Left lung (tissue), 10 donors: Measurements from ENCODE around the gene SLC9A6. TPM values are rescaled to one million over a fixed set of nuclear protein-coding genes. Genes with fewer than 3 reads are reported as not detected.
"Not testable (repeated sequence)": the region's sequence is repeated elsewhere in the genome, so short reads cannot be mapped to it uniquely, and the experiment has no call there.

ENCODE experiments used
- ATAC-seq: fragments of 200-7000 bp; cut with Tn5 transposase; one replicate; pipeline ENCODE4 v1.9.1; 2020; ENCODE audit warnings: moderate library complexity
- DNase-seq, 4 donors: peaks; one replicate each; pipeline ENCODE4 v3.0.0-alpha.2; 2013 to 2020
- H3K27ac ChIP-seq, 2 donors: fragments of 200-600 bp; sonication (generic) in 1 of 2; one replicate each; pipeline versions ENCODE4 v1.5.0 to v1.8.0; 2020 to 2021
- H3K27me3 ChIP-seq, 2 donors: fragments of 200-600 bp; sonication (generic) in 1 of 2; one replicate each; pipeline versions ENCODE4 v1.5.0 to v1.8.0; 2020 to 2021
- H3K36me3 ChIP-seq, 2 donors: fragments of 200-600 bp; sonication (generic) in 1 of 2; one replicate each; pipeline versions ENCODE4 v1.5.0 to v1.8.0; 2020 to 2021
- H3K4me1 ChIP-seq, 2 donors: fragments of 200-600 bp; one replicate each; pipeline ENCODE4 v1.8.0; 2021
- H3K4me3 ChIP-seq, 2 donors: fragments of 200-600 bp; sonication (generic) in 1 of 2; one replicate each; pipeline versions ENCODE4 v1.5.0 to v1.8.0; 2020 to 2021; ENCODE audit warnings: mild to moderate bottlenecking in 1 of 2
- H3K9me3 ChIP-seq, 2 donors: fragments of 200-600 bp; sonication (generic) in 1 of 2; one replicate each; pipeline versions ENCODE4 v1.5.0 to v1.8.0; 2020 to 2021
- intact Hi-C, 2 donors: fragments of 100-400 bp; cut with DNase I; formaldehyde crosslinking; loops; one replicate each; pipeline versions ENCODE4 v1.11.2 to v1.14.2; 2022
- polyA plus RNA-seq, 6 donors: library from polyadenylated mRNA; unstranded; fragments of 120-200 nt; gene quantifications; one replicate each; pipeline ENCODE4 v1.2.1, GENCODE V29; 2013; ENCODE audit not compliant: insufficient read length in 6 of 6
- total RNA-seq, 2 donors: library from RNA; stranded (reverse); fragmentation: NEBNext Ultra II Directional; extraction: Animal tissue kit (Norgen Biotek cat#: 25700); gene quantifications; one replicate each; pipeline ENCODE4 v1.2.1, GENCODE V29; 2021
- TF ChIP-seq, protein P1 (sequence below), 2 donors: fragments of 200-600 bp; sonication (generic) in 1 of 2; IDR thresholded peaks; one replicate each; pipeline versions ENCODE4 v1.5.0 to v1.8.0; 2021; ENCODE audit warnings: antibody characterized with exemption in 2 of 2
- donor health status: DM: no; HTN: yes; CAD: no.
- donor health status: DM: no; HTN: no; CAD: no.

SLC9A6 gene
- total and polyA plus RNA-seq, 8 donors, result 15.1 to 24.3 (median 21.1) TPM

DNA sequence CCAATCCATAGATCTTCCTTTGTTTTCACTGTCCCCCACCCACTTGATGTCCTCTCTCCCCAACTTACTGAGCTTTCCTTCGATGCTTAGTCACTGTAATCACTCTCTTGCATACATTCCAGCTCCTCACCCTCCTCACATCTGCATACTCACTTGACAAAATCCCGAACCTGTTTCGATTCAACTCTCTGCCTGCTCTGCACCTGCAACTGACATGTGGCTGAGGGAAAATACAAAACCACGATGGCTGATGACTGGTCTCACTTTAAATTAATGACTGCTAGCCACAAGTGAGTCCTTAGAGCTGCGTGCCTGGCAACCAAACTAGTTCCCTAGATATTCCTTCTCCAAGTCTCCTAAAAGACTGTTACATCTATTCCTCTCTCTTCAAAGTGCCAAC lies 91.7 kb downstream of the SLC9A6 start:
- intact Hi-C loops, result no loop called here
- DNase-seq (no peak), ATAC-seq (no peak)
- no peaks in the 10 kb centered on the region for H3K4me1 ChIP-seq
- no peaks in the 10 kb centered on the region for H3K36me3 ChIP-seq
- no peaks in the 10 kb centered on the region for H3K9me3 ChIP-seq
- TF ChIP-seq, protein P1, sequence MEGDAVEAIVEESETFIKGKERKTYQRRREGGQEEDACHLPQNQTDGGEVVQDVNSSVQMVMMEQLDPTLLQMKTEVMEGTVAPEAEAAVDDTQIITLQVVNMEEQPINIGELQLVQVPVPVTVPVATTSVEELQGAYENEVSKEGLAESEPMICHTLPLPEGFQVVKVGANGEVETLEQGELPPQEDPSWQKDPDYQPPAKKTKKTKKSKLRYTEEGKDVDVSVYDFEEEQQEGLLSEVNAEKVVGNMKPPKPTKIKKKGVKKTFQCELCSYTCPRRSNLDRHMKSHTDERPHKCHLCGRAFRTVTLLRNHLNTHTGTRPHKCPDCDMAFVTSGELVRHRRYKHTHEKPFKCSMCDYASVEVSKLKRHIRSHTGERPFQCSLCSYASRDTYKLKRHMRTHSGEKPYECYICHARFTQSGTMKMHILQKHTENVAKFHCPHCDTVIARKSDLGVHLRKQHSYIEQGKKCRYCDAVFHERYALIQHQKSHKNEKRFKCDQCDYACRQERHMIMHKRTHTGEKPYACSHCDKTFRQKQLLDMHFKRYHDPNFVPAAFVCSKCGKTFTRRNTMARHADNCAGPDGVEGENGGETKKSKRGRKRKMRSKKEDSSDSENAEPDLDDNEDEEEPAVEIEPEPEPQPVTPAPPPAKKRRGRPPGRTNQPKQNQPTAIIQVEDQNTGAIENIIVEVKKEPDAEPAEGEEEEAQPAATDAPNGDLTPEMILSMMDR (IDR thresholded peaks at IDR 0.05), result no peak
- H3K4me3 ChIP-seq, result no peak overlapping the region
- H3K27ac ChIP-seq, result no peak overlapping the region
- H3K27me3 ChIP-seq, result no peaks in the 10 kb centered on the region

DNA sequence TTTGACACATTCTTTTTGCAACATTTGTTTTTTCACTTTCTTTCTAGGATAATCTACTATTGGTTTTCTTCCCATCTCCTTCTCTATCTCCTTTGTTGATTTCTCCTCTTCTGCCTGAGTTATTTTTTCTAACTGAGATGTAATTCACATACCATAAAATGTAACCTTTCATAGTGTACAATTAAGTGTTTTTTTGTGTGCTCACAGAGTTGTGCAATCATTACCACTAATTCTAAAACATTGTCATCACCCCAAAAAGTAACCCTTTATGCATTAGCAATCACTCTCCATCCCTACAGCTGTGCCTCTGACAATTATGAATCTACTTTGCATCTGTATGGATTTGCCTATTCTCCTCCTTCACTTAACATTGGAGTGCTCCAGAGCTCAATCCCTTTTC lies 95.5 kb downstream of the SLC9A6 start:
- no peak overlapping the region for H3K27ac ChIP-seq
- no peaks in the 10 kb centered on the region for H3K9me3 ChIP-seq
- DNase-seq (no peak), ATAC-seq (no peak)
- intact Hi-C loops, result no loop called here
- TF ChIP-seq, protein P1 (IDR thresholded peaks at IDR 0.05), result no peak
- no peaks in the 10 kb centered on the region for H3K27me3 ChIP-seq
- no peaks in the 10 kb centered on the region for H3K4me1 ChIP-seq
- H3K36me3 ChIP-seq, result no peaks in the 10 kb centered on the region
- H3K4me3 ChIP-seq, result no peak overlapping the region

DNA sequence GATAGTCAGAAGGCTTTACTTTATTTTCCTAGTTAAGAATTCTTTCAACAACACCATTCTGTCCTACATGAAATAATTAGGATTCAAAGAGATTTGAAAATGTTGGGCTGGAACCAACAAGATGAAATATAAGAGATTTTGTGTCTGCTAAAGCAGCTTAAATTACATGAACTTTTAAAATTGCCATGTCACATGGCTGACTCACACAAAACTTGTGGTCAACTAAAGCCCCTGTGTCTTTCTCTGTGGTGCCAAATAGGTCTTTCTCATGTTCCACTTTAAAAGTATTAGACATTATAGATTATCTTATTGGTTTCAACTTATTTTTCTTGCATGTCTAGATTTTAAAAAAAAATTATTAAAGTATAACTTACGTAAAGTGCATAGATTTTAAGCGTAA lies 101.3 kb downstream of the SLC9A6 start:
- TF ChIP-seq, protein P1 (IDR thresholded peaks at IDR 0.05), result no peak

DNA sequence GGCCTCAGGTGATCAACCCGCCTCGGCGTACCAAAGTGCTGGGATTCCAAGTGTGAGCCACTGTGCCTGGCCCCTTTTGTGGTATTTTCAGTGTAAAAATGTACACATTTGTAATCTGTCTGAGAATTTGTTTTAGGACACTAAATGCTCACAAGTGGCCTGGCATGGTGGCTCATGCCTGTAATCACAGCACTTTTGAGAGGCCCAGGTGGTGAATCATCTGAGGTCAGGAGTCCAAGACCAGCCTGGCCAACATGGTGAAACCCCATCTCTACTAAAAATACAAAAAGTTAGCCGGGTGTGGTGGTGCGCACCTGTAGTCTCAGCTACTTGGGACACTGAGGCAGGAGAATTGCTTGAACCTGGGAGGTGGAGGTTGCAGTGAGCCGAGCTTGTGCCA lies 106.7 kb downstream of the SLC9A6 start:
- intact Hi-C loops, H3K4me3 ChIP-seq, H3K27me3 ChIP-seq, H3K9me3 ChIP-seq, H3K27ac ChIP-seq, DNase-seq, H3K36me3 ChIP-seq, ATAC-seq, H3K4me1 ChIP-seq: not testable (repeated sequence)

More for the DNA sequence above, 101.3 kb downstream of the SLC9A6 start:
- intact Hi-C loops, result no loop called here
- ATAC-seq (no peak), DNase-seq (no peak)
- H3K36me3 ChIP-seq, result no peaks in the 10 kb centered on the region
- no peak overlapping the region for H3K4me3 ChIP-seq
- H3K27ac ChIP-seq, result no peak overlapping the region
- no peaks in the 10 kb centered on the region for H3K4me1 ChIP-seq
- H3K9me3 ChIP-seq, result no peaks in the 10 kb centered on the region
- no peaks in the 10 kb centered on the region for H3K27me3 ChIP-seq

DNA sequence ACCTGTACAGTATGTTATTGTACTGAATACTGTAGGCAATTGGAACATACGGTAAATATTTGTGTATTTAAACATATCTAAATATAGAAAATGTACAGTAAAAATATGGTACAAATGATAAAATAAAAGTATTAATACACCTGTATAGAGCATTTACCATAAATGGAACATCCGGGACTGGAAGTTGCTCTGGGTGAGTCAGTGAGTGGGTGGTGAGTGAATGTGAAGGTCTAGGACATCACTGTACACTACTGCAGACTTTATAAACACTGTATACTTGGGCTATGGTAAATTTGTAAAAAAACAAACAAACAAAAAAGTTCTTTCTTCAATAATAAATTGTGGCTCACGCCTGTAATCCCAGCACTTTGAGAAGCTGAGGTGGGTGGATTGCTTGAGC lies 109.7 kb downstream of the SLC9A6 start:
- DNase-seq (no peak), ATAC-seq (no peak)
- intact Hi-C loops, result no loop called here
- Histone ChIP-seq H3K9me3 (no peaks in the 10 kb centered on the region), H3K4me1 (no peaks in the 10 kb centered on the region), H3K27me3 (no peaks in the 10 kb centered on the region), H3K4me3 (no peak overlapping the region), H3K36me3 (no peaks in the 10 kb centered on the region), H3K27ac (no peak overlapping the region)
- TF ChIP-seq, protein P1 (IDR thresholded peaks at IDR 0.05), result no peak

Other genes starting within 250 kb of the SLC9A6 start
- not detected for gene CT45A3, start 217.2 kb upstream of the SLC9A6 start, total RNA-seq
- 10 to 100 TPM in 3 of 6 donors, 1 to 10 TPM in 1, not detected in 2; 5.4 to 33.5 (median 14.3) TPM for gene CT45A3, start 217.2 kb upstream of the SLC9A6 start, polyA plus RNA-seq
- not detected for gene CT45A5, start 199.9 kb upstream of the SLC9A6 start, total RNA-seq
- 10 to 100 TPM; 20.5 to 49.9 (median 39.8) TPM for gene CT45A5, start 199.9 kb upstream of the SLC9A6 start, polyA plus RNA-seq
- gene CT45A6, start 182.6 kb upstream of the SLC9A6 start, total RNA-seq, result not detected
- not detected for gene CT45A6, start 182.6 kb upstream of the SLC9A6 start, polyA plus RNA-seq
- not detected for gene CT45A2, start 165.4 kb upstream of the SLC9A6 start, total RNA-seq
- gene CT45A2, start 165.4 kb upstream of the SLC9A6 start, polyA plus RNA-seq, result 10 to 100 TPM in 2 of 6 donors, 1 to 10 TPM in 2, under 1 TPM in 1, not detected in 1; 0.97 to 14.8 (median 1.8) TPM
- gene CT45A7, start 148.2 kb upstream of the SLC9A6 start, total RNA-seq, result not detected
- gene CT45A7, start 148.2 kb upstream of the SLC9A6 start, polyA plus RNA-seq, result not detected
- gene CT45A8, start 130.9 kb upstream of the SLC9A6 start, total RNA-seq, result not detected
- gene CT45A8, start 130.9 kb upstream of the SLC9A6 start, polyA plus RNA-seq, result under 1 TPM in 1 of 6 donors, not detected in 5; 0.42 TPM
- not detected for gene CT45A9, start 113.6 kb upstream of the SLC9A6 start, total RNA-seq
- gene CT45A9, start 113.6 kb upstream of the SLC9A6 start, polyA plus RNA-seq, result under 1 TPM in 1 of 6 donors, not detected in 5; 0.42 TPM
- gene CT45A10, start 92.0 kb upstream of the SLC9A6 start, total RNA-seq, result not detected
- gene CT45A10, start 92.0 kb upstream of the SLC9A6 start, polyA plus RNA-seq, result 10 to 100 TPM in 3 of 6 donors, 1 to 10 TPM in 3; 3.3 to 17.1 (median 11.1) TPM
- gene SAGE1, start 91.7 kb upstream of the SLC9A6 start, total RNA-seq, result not detected
- under 1 TPM in 3 of 6 donors, not detected in 3; 0.07 to 0.09 (median 0.08) TPM for gene SAGE1, start 91.7 kb upstream of the SLC9A6 start, polyA plus RNA-seq
- 10 to 100 TPM; 28.0 to 30.5 TPM for gene MMGT1, start 11.4 kb upstream of the SLC9A6 start, total RNA-seq
- gene MMGT1, start 11.4 kb upstream of the SLC9A6 start, polyA plus RNA-seq, result 10 to 100 TPM; 25.4 to 32.0 (median 29.4) TPM
- 100 to 1,000 TPM; 118 to 150 TPM for gene FHL1, start 162.1 kb downstream of the SLC9A6 start, total RNA-seq
- gene FHL1, start 162.1 kb downstream of the SLC9A6 start, polyA plus RNA-seq, result 100 to 1,000 TPM; 234 to 276 (median 258) TPM